Kidney capillary endothelial cell (primary cell): ENCODE data around the gene ARFRP1.
A peak's percentile ranks its signal among the peaks of the same experiment; 100 is the strongest.

Source experiments
- DNase-seq: peaks from one replicate; pipeline ENCODE4 v3.0.0-alpha.2; 2018; ENCODE audit warnings: low spot score

Gene ARFRP1

DNA sequence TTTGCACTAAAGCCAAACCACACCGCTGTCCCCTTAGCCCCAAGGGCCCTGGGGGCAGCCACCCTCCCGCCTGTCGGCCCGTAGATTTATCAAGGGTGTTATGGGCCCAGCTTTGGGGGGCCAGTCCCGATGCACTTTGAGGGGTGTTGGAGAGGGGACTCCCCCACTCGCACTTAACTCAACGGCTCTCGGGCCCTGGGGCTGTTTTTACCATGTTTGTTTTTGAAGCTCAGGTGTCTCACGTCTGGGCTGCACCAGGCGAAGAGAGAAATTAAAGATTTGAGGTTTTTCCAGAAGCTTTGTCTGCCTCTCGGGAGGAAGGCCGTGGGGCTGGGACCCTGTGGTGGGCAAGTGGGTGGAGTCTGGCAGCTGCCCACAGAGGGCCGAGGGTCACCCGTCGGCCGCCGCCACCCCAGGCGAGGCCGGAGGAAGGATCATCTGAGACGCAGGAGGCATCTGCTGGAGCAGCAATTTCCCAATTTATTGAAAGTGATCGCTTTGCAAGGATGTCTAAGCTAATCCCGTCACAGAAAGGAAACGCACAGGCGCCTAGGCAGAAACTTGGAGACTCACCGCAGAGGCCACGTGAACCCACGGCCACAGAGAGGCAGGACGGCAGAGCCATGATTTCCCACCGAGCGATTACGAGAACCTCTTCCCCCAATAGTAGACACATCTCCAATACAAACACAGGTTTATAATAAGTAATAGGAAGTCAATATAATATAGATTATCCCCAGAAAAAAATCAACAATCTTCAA, 35.6 kb upstream of the ARFRP1 start:
- DNase-seq: no peak

DNA sequence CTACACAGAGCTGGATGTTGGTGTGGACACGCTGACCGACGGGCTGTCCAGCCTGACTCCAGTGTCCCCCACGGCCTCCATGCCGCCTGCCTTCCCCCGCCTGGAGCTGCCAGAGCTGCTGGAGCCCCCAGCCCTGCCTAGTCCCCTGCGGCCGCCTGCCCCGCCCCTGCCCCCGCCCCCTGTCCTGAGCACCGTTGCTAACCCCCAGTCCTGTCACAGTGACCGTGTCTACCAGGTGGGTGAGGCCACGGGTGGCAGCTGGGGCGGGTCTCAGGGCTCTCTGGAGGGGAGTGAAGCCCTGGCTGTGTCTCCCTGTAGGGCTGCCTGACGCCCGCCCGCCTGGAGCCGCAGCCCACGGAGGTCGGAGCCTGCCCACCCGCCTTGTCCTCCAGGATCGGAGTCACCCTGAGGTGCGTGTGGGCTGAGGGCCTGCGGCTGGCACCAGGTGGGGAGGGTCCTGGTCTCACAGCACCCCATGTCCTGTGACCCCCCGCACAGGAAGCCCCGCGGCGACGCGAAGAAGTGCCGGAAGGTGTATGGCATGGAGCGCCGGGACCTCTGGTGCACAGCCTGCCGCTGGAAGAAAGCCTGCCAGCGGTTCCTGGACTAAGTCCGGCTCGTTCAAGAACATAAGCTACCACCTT, 34.7 kb upstream of the ARFRP1 start:
- DNase-seq: no peak

DNA sequence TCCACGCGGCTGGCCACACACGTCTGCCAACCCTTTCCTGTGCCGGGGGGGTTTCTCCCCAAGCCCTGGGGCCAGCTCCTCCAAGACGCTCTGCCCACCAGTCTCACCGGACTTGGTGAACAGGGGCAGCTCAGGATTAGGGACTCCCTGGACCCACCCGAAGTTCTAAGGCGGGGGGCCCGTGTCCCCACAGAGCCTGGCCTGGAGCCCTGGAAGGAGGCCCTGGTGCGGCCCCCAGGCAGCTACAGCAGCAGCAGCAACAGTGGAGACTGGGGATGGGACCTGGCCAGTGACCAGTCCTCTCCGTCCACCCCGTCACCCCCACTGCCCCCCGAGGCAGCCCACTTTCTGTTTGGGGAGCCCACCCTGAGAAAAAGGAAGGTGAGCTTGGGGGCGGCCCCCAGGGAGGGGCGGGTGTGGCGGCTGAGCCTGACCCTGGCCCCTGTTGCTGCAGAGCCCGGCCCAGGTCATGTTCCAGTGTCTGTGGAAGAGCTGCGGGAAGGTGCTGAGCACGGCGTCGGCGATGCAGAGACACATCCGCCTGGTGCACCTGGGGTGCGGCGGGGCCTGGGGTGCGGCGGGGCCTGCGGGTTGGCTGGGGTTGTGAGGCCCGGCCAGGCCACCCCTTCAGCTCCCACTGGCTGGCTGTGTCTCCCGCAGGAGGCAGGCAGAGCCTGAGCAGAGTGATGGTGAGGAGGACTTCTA, 34.1 kb upstream of the ARFRP1 start:
- no peak for DNase-seq

DNA sequence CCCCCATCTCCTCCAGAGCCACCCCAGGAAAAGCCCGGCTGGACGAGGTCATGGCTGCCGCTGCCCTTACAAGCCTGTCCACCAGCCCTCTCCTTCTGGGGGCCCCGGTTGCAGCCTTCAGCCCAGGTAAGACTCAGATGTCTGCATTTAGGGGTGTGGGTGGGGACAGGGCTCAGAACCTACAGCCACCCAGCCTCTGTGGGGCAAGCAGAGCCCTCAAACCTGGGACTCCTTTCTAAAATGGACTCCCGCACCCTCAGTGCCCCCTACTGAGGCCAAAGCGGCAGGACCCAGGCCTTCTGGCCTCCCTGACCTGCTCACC, 33.5 kb upstream of the ARFRP1 start:
- no peak for DNase-seq

DNA sequence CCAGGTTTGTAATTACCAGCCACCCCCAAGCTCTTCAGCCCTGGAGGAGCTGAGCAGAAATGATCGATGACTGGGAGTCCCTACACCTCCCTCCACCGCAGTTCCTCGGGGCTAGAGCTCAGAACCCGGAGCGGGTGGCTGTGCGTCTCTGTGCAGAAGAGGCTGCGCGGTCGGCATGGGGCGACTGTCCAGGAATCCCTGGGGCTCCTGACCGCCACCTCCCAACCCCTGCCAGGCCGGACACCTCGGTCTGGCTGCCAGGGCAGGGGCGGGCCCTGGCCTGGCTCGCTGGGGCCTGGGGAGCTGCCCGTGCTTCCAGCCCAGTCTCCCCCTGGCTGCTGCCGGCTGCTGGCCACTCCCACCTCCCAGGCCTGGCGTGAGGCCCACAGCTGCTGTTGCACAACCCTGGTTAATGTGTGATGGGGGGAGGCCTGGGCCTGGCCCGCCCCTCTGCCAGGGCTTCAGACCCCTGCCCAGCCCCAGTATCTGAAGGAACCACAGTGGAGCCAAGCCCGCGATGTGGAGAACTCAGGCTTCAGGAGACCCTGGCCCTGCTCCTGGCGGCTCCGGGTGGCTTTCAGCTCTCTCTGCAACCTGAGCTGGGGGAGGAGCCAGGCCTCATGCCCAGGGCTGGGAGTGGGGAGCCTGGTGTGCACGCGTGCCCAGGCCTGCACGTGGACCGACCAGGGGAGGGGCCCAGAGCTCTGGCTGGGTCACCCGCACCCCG, 33.0 kb upstream of the ARFRP1 start:
- peak; percentile 65 for DNase-seq

DNA sequence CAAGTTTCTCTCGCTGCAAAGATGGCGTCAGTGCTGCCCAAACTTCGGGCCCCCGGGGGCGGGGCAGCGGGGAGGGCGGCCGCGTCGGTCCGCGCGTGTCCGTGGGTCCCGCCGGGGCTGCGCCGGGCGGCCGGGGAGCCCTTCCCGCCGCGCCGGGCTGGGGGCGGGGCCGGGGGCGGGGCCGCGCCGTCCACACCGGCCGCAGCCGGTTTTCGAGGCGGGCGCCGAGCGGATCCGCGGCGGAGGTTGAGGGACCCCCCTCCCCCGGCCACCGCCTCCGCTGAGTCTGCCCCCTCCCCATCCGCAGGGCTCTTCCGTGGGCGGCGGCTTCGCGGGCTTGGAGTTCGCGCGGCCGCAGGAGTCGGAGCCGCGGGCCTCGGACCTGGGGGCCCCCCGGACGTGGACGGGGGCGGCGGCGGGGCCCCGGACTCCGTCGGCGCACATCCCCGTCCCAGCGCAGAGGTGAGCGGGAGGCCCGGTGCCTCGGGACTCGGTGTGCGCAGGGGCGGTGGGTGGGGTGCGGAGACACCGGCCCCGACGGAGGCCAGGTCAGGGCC, 32.4 kb upstream of the ARFRP1 start:
- DNase-seq: no peak

DNA sequence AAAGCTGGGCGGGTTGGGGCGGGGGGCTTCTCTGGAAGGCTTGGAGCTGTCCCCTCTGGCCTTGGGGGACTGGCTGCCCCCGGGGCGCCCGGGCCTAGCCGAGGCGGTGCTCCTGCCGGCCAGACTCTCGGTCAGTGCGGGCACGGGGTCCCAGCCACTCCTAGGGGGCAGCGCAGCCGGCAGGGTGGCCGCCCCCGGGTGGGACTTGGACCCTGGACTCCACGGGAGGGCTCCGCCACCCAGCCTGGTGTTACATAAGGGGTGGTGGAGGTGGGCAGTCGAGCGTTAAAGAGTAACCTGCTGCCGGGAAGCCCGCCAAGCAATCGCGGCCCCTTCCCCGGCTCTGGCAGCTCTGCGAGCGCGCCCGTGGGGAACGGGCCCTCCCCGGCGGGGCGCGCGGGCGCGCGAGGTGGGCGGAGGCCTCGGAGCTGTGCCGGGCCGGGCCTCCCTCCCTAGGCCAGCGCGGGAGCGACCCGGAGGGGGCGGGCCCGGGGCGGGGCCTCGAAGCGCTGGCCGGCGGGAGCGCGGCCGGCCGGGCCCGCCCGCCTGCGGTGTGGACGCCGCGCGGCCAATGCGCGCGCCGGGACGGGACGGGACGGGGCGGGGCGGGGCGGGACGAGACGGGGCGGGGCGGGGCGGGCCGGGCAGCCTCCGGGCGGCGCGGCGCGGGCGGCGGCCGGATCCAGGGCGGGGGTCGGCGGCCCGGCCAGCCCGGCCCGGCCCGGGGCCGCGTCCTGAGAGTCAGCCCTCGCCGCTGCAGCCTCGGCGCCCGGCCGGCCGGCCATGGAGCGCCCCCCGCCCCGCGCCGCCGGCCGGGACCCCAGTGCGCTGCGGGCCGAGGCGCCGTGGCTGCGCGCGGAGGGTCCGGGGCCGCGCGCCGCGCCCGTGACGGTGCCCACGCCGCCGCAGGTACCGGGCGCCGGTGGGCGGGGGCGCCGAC, 31.6 kb upstream of the ARFRP1 start, which contains the start of gene SLC2A4RG:
TSS of gene SLC2A4RG (plus strand) at position 647 of the 940 bp plus-strand sequence. CDS start at position 784, 137 bp downstream.
- peak; percentile 58 for DNase-seq

DNA sequence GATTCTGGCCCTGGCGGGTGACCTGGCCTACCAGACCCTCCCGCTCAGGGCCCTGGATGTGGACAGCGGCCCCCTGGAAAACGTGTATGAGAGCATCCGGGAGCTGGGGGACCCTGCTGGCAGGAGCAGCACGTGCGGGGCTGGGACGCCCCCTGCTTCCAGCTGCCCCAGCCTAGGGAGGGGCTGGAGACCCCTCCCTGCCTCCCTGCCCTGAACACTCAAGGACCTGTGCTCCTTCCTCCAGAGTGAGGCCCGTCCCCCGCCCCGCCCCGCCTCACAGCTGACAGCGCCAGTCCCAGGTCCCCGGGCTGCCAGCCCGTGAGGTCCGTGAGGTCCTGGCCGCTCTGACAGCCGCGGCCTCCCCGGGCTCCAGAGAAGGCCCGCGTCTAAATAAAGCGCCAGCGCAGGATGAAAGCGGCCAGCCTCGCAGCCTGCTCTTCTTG, 30.9 kb upstream of the ARFRP1 start:
- no peak for DNase-seq

DNA sequence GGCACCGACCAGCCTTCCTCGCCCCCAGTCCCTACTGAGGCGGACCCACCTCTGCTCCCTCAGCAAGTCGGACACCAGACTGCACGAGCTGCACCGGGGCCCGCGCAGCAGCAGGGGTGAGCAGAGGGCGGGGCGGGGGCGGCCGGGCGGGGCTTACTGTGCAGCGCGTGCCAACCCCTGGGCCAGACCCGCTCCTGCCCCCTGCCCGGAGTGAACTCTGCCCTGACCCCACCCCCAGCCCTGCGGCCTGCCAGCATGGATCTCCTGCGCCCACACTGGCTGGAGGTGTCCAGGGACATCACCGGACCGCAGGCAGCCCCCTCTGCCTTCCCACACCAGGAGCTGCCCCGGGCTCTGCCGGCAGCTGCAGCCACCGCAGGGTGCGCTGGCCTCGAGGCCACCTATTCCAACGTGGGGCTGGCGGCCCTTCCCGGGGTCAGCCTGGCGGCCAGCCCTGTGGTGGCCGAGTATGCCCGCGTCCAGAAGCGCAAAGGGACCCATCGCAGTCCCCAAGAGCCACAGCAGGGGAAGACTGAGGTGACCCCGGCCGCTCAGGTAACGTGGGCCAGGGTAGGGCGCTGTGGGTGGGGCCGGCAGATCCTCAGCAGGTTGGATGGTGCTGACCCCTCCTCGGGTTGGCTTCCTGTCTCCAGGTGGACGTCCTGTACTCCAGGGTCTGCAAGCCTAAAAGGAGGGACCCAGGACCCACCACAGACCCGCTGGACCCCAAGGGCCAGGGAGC, 30.3 kb upstream of the ARFRP1 start:
- no peak for DNase-seq

DNA sequence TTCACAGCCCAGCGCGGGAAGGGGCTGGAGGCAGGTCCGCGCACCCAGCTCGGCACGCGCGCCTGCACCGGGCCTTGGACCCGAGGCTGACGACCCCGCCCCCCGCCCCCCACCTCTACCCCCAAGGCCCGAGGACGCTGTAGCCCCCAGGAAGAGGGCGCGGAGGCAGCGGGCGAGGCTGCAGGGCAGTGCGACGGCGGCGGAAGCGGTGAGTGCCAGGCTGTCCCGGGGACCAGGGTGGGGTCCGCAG, 29.8 kb upstream of the ARFRP1 start:
- DNase-seq: no peak

DNA sequence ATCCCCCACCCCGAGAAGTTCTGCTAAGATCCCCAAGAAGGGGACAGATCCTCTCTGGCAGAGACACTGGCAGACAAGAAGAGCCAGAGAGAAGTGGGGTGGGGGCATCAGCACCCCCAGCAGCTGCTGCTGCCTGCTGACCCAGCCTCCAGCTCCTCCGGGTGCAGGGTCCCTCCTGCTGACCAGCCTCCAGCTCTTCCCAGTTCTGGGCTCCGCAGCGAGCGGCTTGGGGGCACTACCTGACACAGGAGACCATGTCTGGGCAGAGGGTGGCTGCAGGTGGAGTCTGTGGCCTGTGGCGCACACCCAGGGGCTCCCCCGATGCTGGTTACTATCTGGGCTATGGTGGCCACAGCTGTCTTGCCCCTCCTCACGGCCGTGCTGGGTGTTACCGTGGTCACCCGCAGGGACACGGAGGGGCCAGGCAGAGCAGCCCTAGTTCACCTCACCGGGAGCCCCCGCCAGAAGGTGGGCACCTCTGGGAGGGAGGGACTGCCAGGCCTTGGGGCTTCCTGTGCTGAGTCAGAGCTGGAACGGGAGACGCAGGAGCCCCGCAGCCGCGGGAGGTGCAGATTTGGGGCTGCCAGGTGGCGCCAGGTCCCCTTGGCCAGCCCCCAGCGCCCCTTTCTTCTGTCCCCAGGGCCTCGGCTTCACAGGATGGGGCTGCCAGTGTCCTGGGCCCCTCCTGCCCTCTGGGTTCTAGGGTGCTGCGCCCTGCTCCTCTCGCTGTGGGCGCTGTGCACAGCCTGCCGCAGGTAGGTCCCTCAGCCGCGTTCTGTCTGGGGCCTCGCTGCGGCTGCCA, 29.3 kb upstream of the ARFRP1 start:
- DNase-seq: no peak

DNA sequence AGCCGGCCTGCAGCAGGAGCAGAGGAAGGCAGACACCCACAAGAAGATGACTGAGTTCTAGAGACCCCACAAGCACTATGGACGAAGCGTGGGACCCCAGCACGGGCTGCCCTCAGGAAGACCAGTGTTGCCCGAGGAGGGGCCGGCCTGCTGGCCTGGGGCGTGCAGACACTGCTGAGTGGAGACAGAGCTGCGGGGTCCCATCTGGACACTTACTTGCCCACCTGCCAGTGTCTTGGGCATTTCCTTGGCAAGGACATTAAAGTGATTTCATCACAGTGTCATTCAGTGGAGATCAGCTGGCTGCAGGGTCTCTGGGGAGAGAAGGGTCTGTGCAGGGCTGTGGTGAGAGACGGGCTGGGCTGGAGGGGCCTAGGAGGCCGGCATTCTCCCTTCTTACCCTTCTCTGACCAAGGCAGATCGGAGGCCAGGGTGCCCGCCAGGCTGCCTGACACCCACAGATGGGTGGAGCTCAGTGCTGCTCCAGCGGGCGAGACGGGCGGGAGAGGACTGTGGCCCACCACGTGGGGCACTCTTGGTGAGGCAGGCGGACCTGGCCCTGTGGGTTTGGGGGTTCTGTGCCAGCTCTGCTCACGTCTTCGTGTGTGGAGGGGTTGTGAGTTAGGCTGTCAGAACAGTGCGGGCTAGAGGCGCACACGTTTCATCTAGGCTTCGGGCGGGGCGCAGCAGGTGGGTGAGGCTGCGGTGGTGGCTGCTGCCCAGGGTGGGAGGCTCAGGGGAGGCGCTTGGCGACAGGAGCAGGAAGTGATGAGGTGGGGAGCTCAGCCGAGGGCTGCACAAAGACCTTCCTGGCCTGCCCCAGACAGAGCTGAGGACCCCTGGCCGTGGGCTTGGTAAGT, 28.3 kb upstream of the ARFRP1 start, which contains the start of gene LIME1:
TSS of gene LIME1 (plus strand) at position 806 of the 860 bp plus-strand sequence. CDS start 886 bp downstream, outside the sequence.
- no peak for DNase-seq

DNA sequence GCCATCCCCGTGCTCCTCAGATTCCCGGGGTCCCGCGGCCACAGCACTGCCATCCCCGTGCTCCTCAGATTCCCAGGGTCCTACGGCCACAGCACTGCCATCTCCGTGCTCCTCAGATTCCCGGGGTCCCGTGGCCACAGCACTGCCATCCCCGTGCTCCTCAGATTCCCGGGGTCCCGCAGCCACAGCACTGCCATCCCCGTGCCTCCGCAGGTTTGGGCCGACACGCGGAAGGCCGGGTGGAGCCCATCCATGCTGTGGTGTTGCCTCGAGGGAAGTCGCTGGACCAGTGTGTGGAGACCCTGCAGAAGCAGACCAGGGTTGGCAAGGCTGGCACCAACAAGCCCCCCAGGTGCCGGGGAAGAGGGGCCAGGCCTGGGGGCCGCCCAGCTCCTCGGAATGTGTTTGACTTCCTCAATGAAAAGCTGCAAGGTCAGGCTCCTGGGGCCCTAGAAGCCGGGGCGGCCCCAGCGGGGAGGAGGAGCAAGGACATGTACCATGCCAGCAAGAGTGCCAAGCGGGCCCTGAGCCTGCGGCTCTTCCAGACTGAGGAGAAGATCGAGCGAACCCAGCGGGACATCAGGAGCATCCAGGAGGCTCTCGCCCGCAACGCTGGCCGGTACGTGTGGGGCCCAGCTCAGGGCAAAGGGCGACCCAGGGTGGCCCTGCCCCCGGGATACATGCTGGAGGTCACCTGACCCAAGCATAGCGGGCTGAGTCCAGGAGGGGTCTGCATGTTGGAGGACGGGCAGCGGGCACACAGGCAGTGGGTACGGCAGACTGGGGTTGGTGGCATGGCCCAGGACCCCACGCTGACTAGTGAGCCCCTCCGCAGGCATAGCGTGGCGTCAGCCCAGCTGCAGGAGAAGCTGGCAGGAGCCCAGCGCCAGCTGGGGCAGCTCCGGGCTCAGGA, 27.4 kb upstream of the ARFRP1 start:
- DNase-seq: no peak

DNA sequence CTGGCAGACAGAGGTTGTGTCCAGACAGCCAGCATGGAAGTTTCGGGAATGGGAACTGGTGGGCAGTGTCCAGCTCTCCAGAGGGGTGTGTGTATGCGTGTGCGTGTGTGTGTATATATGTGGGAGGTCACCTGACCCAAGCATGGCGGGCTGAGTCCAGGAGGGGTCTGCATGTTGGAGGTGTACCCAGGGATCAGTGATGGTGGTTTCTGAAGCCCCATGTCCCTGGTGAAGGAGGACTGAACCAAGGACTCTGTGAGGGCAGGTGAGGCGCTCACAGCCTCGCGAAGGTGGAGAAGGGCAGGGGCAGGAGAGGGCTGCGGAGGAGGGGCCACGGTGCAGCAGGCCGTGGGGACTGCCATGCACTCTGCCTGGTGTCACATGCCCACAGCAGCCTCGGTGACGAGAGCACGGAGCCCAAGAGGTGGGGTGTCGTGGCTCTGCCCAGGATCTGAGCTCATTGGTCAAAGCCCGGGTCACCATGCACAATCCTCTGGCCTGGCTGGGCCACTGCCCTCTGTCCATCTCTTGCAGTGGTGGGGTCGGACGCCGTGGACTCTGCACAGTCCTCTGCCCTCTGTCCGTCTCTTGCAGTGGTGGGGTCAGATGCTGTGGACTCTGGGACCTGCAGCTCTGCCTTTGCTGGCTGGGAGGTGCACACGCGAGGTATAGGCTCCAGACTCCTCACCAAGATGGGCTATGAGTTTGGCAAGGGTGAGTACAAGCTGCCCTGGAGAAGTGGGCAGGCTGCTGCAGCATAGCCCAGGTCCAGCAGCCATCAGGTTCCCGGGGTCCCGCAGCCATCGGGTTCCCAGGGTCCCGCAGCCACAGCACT, 26.6 kb upstream of the ARFRP1 start:
- DNase-seq: no peak

DNA sequence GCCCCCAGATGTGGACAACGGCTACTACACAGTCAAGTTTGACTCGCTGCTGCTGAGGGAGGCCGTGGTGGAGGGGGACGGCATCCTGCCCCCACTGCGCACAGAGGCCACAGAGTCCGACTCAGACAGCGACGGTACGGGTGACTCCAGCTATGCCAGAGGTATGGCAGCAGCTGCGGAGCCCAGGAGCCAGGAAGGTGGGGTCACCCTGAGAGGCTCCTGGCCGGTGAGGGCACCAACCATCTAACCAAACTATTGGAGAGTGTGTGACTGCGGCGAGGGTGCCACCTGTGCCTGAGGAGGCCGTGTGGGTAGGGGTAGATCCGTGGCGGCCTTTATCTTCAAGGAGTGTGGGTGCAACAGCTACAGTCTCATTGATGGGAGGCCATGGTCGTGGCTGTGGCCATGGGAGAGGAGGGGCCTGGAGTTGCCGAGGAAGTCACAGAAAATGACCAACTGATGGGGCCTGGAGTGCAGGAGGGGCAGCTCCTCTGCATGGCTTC, 25.9 kb upstream of the ARFRP1 start:
- DNase-seq: no peak

DNA sequence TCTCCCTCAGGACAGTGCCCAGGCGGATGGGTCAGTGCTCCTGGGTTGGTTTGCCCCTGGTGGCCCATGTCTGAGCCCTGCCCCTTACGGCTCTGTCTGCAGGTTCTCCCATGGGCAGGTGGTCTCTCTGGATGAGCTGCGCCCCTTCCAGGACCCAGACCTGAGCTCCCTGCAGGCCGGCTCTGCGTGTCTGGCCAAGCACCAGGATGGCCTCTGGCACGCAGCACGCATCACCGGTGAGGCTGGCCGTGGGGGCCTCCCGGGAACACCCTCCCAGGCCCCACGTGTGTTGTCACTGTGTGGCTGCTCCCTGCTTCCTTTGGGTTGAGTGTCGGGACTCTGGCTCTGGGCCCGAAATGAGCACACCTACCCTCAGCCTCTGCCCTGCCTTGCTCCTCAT, 25.3 kb upstream of the ARFRP1 start:
- no peak for DNase-seq
